ENCODE measurements around the gene TPRG1.

The TPRG1 gene

DNA sequence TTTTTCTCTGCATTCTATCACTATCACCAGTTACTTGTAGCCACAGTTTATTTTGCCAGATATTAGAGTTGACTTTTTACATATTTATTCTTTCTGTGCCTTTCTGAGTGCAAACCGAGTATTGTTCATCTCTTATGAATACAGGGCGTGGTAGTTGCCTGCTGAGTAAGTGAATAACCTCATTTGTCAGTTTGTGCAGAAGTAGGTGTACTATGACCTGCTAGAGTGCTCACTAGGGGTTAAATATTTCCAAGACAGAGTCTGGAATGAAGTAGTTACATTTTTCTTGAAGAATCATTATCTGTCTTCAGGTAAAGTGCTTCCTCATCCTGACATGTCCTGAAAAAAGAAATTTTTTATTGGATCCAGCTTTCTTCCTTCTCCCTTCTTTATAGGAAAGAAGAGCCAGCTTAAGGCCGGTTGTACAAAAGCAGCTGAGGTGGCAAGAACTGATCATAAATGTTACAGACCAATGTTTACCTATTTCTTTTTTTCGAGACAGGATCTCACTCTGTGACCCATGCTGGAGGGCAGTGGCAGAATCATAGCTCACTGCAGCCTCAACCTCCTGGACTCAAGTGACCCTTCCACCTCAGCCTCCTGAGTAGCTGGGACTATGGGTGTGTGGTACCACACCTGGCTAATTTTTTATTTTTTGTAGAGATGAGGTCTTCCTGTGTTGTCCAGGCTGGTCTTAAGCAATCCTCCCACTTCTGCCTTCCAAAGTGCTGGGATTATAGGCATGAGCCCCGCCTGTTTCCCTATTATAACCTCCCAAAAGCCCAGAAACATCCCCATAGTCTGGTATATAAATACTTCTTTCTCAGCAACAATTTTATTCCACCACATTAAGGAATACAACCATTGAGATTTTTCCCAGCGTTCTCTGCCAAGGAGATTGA, 182.5 kb downstream of the TPRG1 start:
- H3K9me3 Mint-ChIP-seq, result no peaks in the 10 kb centered on the region
- no peak overlapping the region for H3K27ac Mint-ChIP-seq
- no peak for ATAC-seq
- H3K36me3 Mint-ChIP-seq, result no peaks in the 10 kb centered on the region
- no peak overlapping the region for H3K4me3 Mint-ChIP-seq
- no peaks in the 10 kb centered on the region for H3K27me3 Mint-ChIP-seq
- no peaks in the 10 kb centered on the region for H3K4me1 Mint-ChIP-seq

DNA sequence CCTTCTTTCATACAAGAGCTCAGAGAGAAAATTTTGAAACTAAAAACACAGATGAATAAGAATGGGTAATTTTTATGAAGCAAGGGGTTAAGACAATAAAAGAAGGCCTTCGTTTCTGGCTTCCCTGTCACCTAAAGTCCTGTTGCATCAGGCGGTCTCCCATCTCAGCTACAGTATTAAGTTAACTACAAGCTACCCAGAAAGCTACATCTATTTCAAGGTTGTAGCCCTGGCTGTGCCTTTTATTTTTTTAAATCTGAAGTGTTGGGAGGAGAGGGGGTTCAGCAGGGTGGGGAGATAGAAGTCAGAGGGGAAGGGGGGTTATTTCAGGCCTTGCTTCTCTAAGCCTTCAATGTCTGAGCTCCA, 183.3 kb downstream of the TPRG1 start:
- Mint-ChIP-seq H3K27me3 (no peaks in the 10 kb centered on the region), H3K27ac (no peak overlapping the region), H3K9me3 (no peaks in the 10 kb centered on the region), H3K36me3 (no peaks in the 10 kb centered on the region), H3K4me3 (no peak overlapping the region), H3K4me1 (no peaks in the 10 kb centered on the region)
- ATAC-seq, result no peak

DNA sequence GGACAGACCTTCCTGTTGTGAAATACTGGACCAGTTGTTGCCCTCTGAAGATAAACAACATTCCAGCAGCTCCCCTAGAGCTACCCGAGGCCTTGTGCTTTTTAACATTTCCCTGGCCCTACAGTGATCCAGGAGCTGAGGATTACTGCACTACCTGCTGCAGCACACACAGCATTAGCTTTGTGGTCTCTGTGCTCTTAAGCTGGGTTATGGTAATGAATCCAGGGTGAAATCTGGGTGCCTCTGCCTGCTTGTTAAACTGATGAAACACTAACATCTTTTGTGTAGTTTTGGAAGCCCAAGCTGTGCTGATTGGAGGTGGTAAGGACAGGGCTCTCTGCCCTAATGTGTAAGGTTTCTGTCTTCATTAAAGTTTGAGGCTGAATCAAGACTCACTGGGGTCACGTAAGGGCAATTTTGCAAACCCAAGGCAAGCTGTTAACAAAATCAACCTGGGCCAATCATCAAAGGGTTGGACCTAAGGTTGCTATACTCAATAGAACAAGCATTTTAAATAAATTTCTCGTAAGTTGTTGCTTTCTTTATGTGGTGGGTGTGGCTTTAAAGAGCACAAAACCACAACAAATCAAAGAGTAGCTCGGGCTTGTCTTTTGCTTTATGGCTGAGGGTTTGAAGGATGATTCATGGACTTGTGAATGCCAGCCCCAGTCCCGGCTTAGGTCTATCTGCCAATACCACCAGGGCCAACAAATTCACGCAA, 183.9 kb downstream of the TPRG1 start:
- H3K4me3 Mint-ChIP-seq, result no peak overlapping the region
- ATAC-seq, result no peak
- no peaks in the 10 kb centered on the region for H3K36me3 Mint-ChIP-seq
- no peaks in the 10 kb centered on the region for H3K27me3 Mint-ChIP-seq
- no peak overlapping the region for H3K27ac Mint-ChIP-seq
- no peaks in the 10 kb centered on the region for H3K9me3 Mint-ChIP-seq
- H3K4me1 Mint-ChIP-seq, result no peaks in the 10 kb centered on the region

DNA sequence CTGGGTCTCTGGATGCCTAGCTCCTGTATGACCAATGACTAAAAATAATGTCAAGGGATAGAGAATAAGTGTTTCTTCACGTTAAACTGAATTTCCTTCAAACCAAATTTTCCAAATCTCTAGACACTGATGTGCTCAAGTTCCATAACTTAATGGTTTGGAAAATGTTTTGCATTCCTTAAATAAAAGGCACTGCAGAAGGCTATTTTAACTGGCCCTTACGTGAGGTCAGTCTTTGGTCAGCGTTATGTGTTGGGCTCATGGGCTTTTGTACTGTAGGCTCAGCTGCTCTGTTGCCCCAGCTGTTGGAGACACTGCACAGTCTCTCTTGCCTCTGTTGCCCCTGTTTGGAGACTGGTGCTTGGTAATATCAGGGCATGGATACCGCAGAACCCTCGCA, 188.5 kb downstream of the TPRG1 start:
- Mint-ChIP-seq H3K27ac (no peak overlapping the region), H3K36me3 (no peaks in the 10 kb centered on the region), H3K4me1 (no peaks in the 10 kb centered on the region), H3K9me3 (no peaks in the 10 kb centered on the region), H3K27me3 (no peaks in the 10 kb centered on the region), H3K4me3 (no peak overlapping the region)
- ATAC-seq, result no peak

DNA sequence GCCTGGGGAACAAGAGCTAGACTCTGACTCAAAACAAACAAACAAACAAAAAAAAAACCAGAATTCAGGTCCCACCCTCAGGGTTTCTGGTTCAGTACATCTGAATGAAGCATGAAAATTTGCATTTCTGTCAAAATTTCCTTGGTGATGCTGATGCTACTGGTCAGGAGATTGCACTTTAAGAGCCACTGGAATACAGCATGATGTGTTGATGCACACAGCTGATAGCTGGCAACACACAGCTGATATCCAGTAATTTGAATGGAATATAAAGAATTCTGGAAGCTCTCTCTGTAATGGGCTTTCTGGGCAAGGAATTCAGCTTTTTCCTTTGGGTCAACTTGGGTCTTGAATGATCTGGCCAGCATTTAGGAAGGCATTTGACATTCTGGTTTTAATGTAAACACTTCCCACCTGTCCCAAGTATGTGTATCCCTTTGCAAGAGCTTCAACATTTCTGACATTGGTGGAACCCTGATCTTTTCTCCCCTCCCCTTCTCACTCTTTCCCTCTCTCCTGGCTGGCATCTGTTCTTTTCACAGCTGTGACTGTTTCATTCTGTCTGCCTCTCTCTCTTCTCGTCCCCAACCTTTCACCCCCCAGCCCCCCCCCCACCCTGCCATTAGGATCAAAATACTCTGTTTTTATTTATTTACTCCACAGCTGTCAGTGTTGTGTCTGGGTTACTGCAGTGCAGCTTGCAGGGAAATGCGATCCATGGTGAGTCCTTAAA, 189.5 kb downstream of the TPRG1 start:
- H3K27ac Mint-ChIP-seq, result no peak overlapping the region
- H3K4me1 Mint-ChIP-seq, result no peaks in the 10 kb centered on the region
- no peaks in the 10 kb centered on the region for H3K9me3 Mint-ChIP-seq
- no peaks in the 10 kb centered on the region for H3K27me3 Mint-ChIP-seq
- H3K4me3 Mint-ChIP-seq, result no peak overlapping the region
- ATAC-seq, result no peak
- H3K36me3 Mint-ChIP-seq, result no peaks in the 10 kb centered on the region

DNA sequence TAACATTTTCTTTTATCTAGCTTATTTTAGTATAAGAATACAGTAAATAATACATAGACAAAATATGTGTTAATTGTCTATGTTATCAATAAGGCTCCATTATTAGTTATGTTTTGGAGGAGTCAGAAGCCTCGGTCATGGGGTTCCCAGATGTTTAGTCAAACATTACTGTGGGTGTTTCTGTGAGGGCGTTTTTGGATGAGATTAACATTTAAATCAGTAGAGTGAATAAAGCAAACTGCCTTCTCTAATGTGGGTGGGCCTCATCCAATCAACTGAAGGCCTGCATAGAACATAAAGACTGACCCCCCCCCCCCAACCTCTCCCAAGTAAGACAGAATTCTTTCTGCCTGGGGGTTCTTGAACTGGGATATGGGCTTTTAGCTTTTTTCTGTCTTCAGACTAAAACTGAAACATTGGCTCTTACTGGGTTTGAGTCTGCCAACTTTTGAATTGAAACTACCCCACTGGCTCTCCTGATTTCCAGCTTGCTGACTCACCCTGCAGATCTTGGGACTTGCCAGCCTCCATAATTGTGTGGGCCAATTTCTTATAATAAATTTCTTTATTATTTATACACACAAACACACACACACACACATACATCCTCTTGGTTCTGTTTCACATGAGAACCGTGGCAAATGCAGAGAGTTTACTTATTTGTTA, 192.0 kb downstream of the TPRG1 start:
- Mint-ChIP-seq H3K9me3 (no peaks in the 10 kb centered on the region), H3K27ac (no peak overlapping the region), H3K27me3 (no peaks in the 10 kb centered on the region), H3K4me3 (no peak overlapping the region), H3K36me3 (no peaks in the 10 kb centered on the region), H3K4me1 (no peaks in the 10 kb centered on the region)
- ATAC-seq, result no peak

DNA sequence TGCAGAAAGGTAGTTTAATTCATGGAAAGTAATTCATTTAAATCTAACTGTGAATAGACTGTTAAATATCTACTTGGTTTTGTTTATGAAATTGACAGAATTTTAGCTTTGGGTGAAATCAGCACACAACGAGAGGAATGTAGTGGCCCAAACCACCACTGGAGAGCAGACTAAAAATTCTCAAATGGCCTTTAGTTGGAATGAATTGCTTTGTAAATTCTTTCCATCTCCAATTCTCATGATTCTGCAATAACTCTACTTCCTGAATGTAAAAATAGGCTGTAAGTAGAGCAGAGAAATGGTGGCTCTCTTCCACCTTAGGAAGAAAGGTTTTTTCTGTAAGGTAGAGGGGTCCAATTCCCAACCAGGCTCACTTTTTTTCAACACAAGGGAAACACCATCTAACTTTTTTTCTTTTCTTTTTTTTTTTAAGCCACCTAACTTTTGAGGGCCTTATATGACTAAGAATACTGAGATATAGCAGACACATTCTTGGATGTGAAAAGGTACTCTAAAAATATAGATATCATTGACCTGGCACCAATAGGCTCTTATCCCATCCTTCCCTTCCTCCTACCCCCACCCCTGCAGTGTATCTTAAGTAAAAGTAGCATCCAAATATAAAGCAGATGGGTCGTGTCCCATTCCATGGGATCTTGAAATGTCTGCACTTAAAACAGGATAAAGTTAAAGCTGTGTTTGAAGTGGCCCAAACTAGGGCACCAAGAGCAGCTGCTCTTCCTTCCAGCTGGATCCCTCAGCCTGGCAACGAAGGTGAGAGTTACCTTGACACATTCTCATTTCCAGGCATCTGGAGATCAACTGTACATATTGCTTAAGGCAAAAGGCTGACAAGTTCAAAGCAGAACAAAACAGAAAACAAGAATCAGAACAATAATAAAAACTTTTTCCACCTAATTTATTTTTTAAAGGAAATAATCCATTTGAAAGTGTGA, 194.1 kb downstream of the TPRG1 start:
- Mint-ChIP-seq H3K4me1 (no peaks in the 10 kb centered on the region), H3K27me3 (peaks cover 1% of the 10 kb centered on the region), H3K4me3 (no peak overlapping the region), H3K9me3 (no peaks in the 10 kb centered on the region), H3K27ac (no peak overlapping the region), H3K36me3 (no peaks in the 10 kb centered on the region)
- peak; percentile 12 for ATAC-seq

DNA sequence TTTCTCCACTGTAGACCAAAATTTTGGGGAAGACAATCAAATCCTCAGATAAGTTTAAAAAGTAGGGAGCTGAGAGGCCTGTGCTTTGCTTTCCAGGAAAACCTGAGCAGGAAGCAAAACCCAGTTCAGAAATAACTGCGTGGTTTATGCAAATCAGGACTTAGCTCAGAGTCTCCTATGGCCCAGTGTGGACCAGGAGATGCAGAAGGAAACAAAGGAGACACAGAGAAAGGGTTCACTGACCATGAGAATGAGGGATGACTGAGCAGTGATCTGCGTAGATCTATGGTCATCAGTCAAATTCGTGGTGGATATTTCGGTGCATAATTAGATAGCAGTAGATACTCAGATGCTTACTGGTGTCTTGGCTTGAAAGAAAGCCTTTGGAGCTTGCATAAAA, 196.6 kb downstream of the TPRG1 start:
- H3K27me3 Mint-ChIP-seq, result peaks cover 10% of the 10 kb centered on the region
- no peak for ATAC-seq
- no peak overlapping the region for H3K4me3 Mint-ChIP-seq
- no peaks in the 10 kb centered on the region for H3K4me1 Mint-ChIP-seq
- H3K9me3 Mint-ChIP-seq, result no peaks in the 10 kb centered on the region
- H3K36me3 Mint-ChIP-seq, result no peaks in the 10 kb centered on the region
- H3K27ac Mint-ChIP-seq, result no peak overlapping the region

DNA sequence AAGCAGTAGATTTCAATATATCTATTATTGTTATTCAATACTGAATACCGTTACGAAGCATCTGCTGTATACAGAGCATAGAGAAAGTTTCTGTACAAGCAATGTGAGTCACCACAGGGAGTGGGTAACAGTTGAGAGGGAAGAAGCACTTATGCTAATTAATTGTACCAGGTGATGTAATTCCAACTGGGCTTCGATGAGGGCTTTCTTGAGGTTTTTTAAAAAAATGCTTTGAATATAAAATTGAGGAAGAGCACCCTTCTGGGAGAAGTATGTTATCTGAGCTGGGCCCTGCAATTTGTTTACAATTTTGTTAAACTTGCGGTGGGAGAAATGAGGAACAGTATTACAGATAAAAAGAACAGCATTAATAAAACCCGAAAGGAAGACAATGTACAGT, 197.9 kb downstream of the TPRG1 start:
- no peak for ATAC-seq
- no peaks in the 10 kb centered on the region for H3K36me3 Mint-ChIP-seq
- H3K9me3 Mint-ChIP-seq, result no peaks in the 10 kb centered on the region
- no peaks in the 10 kb centered on the region for H3K4me1 Mint-ChIP-seq
- no peak overlapping the region for H3K27ac Mint-ChIP-seq
- no peak overlapping the region for H3K4me3 Mint-ChIP-seq
- peaks cover 10% of the 10 kb centered on the region for H3K27me3 Mint-ChIP-seq

DNA sequence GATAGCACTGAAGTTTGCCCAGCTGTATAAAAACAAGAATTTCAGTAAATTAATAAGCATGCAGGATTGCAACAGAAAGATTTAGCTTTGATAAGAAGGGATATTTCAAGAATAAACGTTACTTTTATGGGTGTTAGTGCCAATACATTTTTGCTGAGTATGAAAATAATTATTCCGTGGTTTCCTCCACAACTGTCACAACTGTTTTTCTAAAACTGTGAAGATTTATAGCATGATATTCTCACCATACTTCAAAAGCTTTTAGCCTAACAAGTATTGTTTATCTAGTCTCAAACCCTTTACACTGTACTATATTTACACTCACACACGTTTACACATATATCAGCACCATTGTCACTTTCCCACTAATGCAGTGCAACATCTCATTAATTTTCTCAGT, 200.5 kb downstream of the TPRG1 start:
- Mint-ChIP-seq H3K27ac (no peak overlapping the region), H3K9me3 (no peaks in the 10 kb centered on the region), H3K36me3 (no peaks in the 10 kb centered on the region), H3K27me3 (peaks cover 10% of the 10 kb centered on the region), H3K4me1 (no peaks in the 10 kb centered on the region), H3K4me3 (no peak overlapping the region)
- ATAC-seq, result no peak

Measured in stimulated activated memory B cell treated with anti-CD40 and anti-IgM and Interleukin-4, amounts not matched to agents 10 μg/mL and 1 μg/mL and 100 μg/mL, for 72 hours (primary cell).